ENCODE data around the gene CRTC1.
"Not testable (repeated sequence)": the region's sequence is repeated elsewhere in the genome, so short reads cannot be mapped to it uniquely, and the experiment has no call there.

Gene CRTC1

DNA sequence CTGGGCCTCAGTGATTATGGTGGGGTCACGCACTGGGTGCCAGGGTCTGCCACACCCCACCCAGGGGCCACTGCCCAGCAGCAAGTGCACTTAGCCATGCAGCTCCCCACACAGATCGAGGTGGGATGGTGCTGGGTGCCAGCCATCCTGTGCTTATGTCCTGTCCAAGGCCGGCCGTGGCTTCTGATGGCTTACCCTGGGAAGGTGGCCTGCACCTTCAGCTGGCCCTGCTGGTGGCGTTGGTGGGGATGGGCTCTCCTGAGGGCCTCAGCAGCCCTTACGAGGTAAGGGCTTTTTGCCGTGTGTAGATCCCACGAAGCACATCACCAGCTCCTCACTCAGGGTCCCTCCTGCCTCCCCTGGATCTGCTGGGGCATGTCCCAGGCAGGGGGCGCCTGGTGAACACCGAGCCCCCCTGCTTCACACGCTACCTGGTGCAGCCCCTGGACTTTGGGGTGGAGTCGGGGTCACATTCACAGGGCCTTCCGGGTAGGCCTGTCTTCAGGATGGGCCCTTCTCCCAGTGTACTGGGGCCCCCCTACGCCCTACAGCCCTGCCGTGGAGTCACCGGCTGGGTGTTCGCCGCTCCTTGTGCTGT is 46.6 kb downstream of the CRTC1 start:
- DNase-seq (ENCODE audit: low read depth), result no peak

- DNase-seq (ENCODE audit: low read depth), result no peak
Observed at GRCh38 chr19:18730885-18731513, 47.5 kb downstream of the CRTC1 start.

- DNase-seq (ENCODE audit: low read depth), result no peak
Observed at GRCh38 chr19:18731562-18732008, 48.1 kb downstream of the CRTC1 start.

GRCh38 chr19:18733196-18733647 is 49.7 kb downstream of the CRTC1 start:
- DNase-seq (ENCODE audit: low read depth), result no peak

DNA sequence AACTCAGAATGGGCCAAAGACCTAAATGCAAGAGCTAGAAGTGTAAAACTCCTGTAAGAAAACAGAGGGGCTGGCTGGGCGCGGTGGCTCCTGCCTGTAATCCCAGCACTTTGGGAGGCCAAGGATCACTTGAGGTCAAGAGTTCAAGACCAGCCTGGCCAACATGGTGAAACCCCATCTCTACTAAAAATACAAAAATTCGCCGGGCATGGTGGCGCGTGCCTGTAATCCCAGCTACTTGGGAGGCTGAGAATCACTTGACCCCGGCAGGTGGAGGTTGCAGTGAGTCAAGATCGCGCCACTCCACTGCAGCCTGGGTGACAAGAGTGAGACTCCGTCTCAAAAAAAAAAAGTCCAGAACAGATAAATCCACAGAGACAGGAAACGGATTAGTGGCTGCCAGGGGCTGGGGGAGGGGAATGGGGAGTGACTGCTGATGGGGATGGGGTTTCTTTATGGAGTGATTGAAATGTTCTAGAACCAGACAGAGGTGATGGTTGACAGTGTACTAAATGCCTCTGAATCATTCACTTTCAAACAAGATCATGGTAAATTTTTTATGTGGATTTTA is 50.4 kb downstream of the CRTC1 start:
- not testable (repeated sequence) for DNase-seq (ENCODE audit: low read depth)

GRCh38 chr19:18735324-18735723 is 51.8 kb downstream of the CRTC1 start:
- no peak for DNase-seq (ENCODE audit: low read depth)

- no peak for DNase-seq (ENCODE audit: low read depth)
Observed at GRCh38 chr19:18735752-18736151, 52.3 kb downstream of the CRTC1 start.

DNA sequence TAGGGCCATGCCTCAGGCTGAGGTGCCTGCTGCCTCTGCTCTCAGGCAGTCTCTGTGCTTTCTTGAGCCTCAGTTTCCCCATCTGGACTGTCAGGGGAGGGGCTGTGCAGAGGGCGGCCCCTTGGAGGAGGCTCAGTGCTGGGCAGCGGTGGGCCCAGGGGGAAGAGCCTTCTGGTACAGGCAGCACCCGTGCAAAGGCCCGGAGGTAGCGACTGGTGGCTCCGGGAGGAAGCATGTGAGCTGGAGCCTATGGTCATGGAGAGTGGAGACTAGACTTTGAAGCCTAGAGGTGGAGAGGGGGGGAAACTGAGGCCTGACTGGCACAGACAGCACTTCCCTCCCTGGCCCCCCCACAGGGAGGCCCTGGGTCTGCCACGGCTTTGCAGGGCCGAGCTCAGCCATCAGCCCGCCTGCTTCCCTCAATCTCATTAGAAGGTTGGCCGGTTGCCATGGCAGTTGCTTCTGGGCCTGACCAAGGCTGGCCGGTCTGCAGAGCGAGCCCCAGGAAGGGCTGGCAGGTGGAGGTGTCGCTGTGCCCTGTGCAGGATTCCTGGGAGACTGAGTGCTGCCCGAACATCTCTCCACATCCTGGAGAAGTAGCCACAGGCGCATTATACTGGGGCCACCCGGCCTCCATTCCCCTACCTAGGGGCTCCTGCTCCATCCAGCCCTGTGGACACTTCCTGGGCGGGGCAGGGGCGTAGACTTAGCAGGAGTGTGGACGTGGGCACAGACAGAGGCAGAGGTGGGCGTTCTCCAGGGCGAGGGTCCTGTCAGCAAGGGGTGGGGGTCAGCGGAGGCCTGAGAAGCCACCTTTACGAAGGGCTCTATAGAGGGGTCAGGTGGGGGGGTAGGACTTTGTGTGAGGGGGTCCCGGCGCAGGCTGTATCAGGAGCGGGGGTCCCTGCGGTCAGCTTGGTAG is 53.2 kb downstream of the CRTC1 start:
- no peak for DNase-seq (ENCODE audit: low read depth)

GRCh38 chr19:18737337-18737953 is 54.0 kb downstream of the CRTC1 start:
- no peak for DNase-seq (ENCODE audit: low read depth)

- no peak for DNase-seq (ENCODE audit: low read depth)
Observed at GRCh38 chr19:18737954-18738351, 54.5 kb downstream of the CRTC1 start.

GRCh38 chr19:18738961-18739690 is 55.6 kb downstream of the CRTC1 start:
- no peak for DNase-seq (ENCODE audit: low read depth)

DNA sequence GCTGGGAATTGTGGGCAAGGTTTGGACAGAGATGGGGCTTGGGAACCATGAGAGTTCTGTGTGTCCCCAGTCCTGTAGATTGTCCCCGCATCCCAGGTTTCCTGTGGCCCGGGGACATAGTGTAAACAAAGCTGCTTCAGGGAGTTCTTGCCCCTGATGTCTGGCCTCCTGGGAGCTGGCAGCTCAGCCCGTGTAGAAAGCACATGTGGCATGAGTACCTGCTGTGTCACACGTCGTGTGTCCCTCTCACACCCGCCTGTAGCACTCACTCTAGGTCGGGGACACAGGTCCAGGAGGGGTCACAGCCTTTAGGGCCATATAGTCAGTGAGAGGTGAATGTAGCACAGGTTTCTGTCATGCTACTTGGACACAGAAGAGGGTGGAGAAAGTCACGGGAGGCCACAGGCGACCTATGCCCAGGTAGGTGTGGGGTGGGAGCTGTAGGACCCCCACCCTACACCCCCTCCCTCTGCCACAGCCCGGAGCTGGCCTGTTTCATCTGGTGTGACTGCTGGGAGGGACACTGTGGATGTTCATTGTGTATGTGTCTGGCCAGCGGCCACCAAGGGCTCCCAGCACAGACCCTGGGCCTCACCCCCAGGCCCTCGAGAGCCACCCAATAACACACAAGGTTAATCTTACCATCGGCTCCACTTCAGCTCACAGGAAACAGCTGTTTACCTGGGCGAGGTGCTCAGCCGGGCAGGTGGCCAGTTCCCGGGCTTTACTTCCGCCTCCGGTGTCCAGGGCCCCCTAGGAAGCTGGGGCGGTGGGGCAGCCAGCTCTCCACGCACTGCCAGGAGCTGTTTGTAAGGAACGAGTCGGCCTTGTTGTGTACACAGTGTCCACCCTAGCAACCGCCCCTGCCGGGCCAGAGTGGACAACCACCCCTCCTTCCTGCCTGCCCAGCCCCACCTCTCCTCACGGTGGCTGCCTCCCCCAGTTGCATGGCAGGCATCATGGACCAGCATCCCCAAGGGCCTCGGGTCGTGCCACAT is 57.9 kb downstream of the CRTC1 start:
- no peak for DNase-seq (ENCODE audit: low read depth)

DNA sequence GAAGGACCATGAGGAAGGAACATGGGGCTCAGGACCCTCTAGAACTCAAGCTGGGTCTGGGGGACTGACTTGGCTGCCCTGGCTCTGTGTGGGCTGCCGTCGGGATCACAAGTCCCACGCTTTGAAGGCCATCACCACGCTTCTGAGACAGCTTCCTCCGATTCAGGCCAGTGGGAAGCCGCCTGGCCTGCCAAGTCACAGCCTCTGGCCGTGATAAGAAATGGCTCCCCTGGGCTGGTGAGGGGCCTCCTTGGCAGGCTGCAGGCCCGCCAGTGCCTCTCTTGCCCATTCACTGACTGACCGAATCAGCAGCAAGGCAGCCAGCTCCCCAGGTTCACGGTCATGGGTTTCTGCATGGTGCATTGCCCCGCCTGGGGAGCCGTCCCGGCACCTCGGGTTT is 58.8 kb downstream of the CRTC1 start:
- no peak for DNase-seq (ENCODE audit: low read depth)

DNA sequence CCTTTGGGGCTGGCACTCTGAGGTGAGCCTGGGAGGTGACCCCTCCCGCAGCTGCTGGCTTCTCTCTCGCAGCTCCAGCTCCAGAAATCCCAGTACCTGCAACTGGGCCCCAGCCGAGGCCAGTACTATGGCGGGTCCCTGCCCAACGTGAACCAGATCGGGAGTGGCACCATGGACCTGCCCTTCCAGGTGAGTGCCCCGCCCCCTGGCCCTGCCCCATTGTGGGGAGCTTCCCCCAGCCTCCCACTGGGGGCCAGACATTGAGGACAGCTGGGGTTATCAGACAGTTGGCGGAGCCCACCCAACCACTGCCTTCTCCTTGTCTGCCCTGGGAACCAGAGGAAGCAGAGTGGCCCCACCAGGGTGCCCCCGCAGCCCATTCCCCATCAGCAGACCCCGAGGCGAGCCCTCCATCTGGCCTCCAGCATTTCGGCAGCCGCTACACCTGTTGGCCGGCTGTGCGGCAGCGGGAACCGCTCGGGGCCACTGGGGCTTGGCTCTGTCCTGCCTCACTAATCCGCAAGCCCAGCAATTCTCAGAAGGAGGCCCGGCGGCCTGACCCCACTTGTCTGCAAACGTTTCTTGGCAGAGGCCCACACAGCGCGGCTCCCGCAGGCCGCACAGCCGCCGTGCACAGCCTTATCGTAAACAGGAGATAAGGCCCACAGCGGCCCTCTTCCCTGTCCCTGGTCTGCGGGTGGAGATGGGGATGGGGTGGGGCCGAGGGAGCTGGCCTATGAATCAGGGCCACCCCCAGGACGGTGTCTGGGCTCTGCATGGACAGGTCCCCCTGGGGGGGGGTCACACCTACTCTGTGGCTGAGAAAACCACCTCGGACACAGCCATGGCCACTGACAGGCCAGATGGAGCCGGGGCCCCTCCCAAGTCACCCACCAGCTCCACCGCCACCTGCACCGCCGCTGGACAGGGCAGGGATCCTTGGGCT is 59.6 kb downstream of the CRTC1 start:
- DNase-seq (ENCODE audit: low read depth), result no peak

- no peak for DNase-seq (ENCODE audit: low read depth)
Observed at GRCh38 chr19:18743784-18744418, 60.4 kb downstream of the CRTC1 start.

DNA sequence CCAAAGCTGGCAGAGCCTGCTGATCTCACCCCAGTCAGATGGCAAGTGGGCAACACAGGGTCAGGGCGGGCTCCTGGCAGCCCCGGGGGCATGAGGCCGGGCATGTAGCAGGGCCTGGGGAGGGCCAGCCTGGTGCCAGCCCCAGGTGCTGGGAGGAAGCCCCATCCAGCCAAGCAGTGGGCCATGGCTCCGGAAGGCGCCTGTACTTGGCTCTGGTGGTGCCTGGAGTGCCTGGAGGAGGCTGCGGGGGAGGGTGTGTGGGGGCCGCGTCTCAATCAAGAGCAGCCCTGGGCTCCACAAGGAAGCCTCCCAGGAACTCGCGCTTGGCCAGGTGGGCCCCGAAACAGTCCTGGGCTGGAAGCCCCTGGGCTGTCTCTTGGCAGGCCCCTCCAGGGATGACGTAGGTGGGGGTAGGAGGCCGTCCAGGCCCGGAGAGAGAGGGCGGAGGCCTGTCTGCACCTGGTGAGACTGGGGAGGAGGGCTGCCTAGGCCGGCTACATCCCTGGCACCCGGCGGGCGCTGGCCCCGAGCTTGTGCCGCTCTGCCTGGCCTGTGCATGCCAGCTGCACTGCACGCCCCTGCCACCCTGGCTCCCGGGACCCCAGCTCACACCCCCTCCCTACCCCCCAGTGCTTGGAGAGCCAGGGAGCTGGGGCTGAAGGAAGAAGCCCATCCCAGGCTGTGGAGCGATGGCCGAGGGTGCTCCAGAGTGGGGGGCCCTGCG is 61.7 kb downstream of the CRTC1 start:
- DNase-seq (ENCODE audit: low read depth), result no peak

GRCh38 chr19:18745931-18746330 is 62.5 kb downstream of the CRTC1 start:
- no peak for DNase-seq (ENCODE audit: low read depth)

All from HS-5 (cell line).